HepG2 (cell line): ENCODE measurements around the gene STPG4. TPM values are rescaled to one million over a fixed set of nuclear protein-coding genes. Genes with fewer than 3 reads are reported as not detected.
A peak's percentile ranks its signal among the peaks of the same experiment; 100 is the strongest.

Experiments
- NKX3-1 ChIP-seq: sonication (generic); formaldehyde crosslinking; IDR thresholded peaks from 2 replicates; pipeline ENCODE4 v1.5.0; 2020; ENCODE audit warnings: missing genetic modification reagents
- SAP130 ChIP-seq: IDR thresholded peaks from 2 replicates; pipeline ENCODE4 v1.6.1; 2016; ENCODE audit warnings: low read depth
- TMF1 ChIP-seq: sonication (generic); formaldehyde crosslinking; IDR thresholded peaks from 2 replicates; pipeline ENCODE4 v1.8.1; 2022; ENCODE audit warnings: low read depth, missing genetic modification reagents
- polyA plus RNA-seq, 8 experiments: library from polyadenylated mRNA; depleted of rRNA in 3 of 8; stranded (reverse) in 7 of 8; unstranded in 1 of 8; fragments of >200 nt; fragmentation: Illumina TruSeq in 4 of 8; extraction: Trizol in 4 of 8; gene quantifications; 2 replicates each; pipeline versions ENCODE4 v1.2.1 to v1.2.3, GENCODE V29; 2011 to 2016; ENCODE audit warnings: low read depth in 4 of 8, missing spikeins in 1 of 8, mixed read lengths in 1 of 8; ENCODE audit not compliant: insufficient read depth in 1 of 8
- total RNA-seq, 5 experiments: library from RNA; depleted of rRNA; stranded (reverse); fragments of >200 nt; fragmentation: Illumina TruSeq; extraction: Trizol; gene quantifications; 2 replicates each; pipeline ENCODE4 v1.2.3, GENCODE V29; 2016; ENCODE audit warnings: low read depth in 1 of 5
- TF ChIP-seq, protein P1 (sequence below): sonication (generic); formaldehyde crosslinking; IDR thresholded peaks from 2 replicates; pipeline ENCODE4 v1.4.0; 2020; ENCODE audit warnings: missing genetic modification reagents
- TF ChIP-seq, protein P2 (sequence below): sonication (generic); formaldehyde crosslinking; IDR thresholded peaks from 2 replicates; pipeline ENCODE4 v1.5.0; 2020; ENCODE audit warnings: mild to moderate bottlenecking, missing genetic modification reagents
- TF ChIP-seq, protein P3 (sequence below): sonication (generic); formaldehyde crosslinking; IDR thresholded peaks from 2 replicates; pipeline ENCODE4 v1.5.1; 2020; ENCODE audit warnings: mild to moderate bottlenecking, missing genetic modification reagents

Gene STPG4
- total and polyA plus RNA-seq, 2 of the 13 experiments (the other 11 are each of a cell fraction or from before 2014, with no cell fraction given), result 0.11 to 0.15 TPM

DNA sequence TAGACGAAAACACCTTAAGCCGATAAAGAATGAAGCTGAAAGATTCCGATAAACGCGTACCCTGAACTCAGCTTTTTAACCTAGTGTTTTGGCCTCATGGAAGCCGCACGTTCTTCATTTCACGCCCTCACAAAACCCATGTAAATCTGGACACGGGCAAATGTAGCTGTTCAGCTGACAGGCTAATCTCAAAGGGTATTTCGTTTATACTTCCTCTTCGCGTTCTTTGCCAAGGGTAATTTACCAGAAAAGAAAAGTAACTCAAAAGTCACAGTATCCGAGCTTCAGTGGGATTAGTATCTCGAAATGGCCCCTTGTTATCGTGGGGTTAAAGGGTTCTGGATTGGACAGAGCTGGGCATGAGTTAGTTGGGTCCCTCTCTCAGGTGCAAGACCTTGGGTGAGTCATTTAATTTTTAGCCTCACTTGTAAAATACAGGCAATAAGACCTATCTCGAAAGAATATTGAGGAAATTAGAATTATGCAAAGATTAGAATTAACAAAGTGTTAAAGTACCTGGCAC is 22.0 kb upstream of the STPG4 start (continued):
- TF ChIP-seq, protein P1, sequence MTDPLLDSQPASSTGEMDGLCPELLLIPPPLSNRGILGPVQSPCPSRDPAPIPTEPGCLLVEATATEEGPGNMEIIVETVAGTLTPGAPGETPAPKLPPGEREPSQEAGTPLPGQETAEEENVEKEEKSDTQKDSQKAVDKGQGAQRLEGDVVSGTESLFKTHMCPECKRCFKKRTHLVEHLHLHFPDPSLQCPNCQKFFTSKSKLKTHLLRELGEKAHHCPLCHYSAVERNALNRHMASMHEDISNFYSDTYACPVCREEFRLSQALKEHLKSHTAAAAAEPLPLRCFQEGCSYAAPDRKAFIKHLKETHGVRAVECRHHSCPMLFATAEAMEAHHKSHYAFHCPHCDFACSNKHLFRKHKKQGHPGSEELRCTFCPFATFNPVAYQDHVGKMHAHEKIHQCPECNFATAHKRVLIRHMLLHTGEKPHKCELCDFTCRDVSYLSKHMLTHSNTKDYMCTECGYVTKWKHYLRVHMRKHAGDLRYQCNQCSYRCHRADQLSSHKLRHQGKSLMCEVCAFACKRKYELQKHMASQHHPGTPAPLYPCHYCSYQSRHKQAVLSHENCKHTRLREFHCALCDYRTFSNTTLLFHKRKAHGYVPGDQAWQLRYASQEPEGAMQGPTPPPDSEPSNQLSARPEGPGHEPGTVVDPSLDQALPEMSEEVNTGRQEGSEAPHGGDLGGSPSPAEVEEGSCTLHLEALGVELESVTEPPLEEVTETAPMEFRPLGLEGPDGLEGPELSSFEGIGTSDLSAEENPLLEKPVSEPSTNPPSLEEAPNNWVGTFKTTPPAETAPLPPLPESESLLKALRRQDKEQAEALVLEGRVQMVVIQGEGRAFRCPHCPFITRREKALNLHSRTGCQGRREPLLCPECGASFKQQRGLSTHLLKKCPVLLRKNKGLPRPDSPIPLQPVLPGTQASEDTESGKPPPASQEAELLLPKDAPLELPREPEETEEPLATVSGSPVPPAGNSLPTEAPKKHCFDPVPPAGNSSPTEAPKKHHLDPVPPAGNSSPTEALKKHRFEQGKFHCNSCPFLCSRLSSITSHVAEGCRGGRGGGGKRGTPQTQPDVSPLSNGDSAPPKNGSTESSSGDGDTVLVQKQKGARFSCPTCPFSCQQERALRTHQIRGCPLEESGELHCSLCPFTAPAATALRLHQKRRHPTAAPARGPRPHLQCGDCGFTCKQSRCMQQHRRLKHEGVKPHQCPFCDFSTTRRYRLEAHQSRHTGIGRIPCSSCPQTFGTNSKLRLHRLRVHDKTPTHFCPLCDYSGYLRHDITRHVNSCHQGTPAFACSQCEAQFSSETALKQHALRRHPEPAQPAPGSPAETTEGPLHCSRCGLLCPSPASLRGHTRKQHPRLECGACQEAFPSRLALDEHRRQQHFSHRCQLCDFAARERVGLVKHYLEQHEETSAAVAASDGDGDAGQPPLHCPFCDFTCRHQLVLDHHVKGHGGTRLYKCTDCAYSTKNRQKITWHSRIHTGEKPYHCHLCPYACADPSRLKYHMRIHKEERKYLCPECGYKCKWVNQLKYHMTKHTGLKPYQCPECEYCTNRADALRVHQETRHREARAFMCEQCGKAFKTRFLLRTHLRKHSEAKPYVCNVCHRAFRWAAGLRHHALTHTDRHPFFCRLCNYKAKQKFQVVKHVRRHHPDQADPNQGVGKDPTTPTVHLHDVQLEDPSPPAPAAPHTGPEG (CRISPR knock-in tag), result peak; percentile 10; the same call in 1 of the 2 replicates
- TF ChIP-seq, protein P2, sequence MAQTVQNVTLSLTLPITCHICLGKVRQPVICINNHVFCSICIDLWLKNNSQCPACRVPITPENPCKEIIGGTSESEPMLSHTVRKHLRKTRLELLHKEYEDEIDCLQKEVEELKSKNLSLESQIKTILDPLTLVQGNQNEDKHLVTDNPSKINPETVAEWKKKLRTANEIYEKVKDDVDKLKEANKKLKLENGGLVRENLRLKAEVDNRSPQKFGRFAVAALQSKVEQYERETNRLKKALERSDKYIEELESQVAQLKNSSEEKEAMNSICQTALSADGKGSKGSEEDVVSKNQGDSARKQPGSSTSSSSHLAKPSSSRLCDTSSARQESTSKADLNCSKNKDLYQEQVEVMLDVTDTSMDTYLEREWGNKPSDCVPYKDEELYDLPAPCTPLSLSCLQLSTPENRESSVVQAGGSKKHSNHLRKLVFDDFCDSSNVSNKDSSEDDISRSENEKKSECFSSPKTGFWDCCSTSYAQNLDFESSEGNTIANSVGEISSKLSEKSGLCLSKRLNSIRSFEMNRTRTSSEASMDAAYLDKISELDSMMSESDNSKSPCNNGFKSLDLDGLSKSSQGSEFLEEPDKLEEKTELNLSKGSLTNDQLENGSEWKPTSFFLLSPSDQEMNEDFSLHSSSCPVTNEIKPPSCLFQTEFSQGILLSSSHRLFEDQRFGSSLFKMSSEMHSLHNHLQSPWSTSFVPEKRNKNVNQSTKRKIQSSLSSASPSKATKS (CRISPR knock-in tag), result peak; percentile 3; the same call in 1 of the 2 replicates
- peak; percentile 89; the same call in 1 of the 2 replicates for TF ChIP-seq NKX3-1 (CRISPR knock-in tag)
- 0 out of 2 replicates have a peak, but pooled peaks have one; percentile 15 for TF ChIP-seq TMF1 (CRISPR knock-in tag)
- TF ChIP-seq, protein P3, sequence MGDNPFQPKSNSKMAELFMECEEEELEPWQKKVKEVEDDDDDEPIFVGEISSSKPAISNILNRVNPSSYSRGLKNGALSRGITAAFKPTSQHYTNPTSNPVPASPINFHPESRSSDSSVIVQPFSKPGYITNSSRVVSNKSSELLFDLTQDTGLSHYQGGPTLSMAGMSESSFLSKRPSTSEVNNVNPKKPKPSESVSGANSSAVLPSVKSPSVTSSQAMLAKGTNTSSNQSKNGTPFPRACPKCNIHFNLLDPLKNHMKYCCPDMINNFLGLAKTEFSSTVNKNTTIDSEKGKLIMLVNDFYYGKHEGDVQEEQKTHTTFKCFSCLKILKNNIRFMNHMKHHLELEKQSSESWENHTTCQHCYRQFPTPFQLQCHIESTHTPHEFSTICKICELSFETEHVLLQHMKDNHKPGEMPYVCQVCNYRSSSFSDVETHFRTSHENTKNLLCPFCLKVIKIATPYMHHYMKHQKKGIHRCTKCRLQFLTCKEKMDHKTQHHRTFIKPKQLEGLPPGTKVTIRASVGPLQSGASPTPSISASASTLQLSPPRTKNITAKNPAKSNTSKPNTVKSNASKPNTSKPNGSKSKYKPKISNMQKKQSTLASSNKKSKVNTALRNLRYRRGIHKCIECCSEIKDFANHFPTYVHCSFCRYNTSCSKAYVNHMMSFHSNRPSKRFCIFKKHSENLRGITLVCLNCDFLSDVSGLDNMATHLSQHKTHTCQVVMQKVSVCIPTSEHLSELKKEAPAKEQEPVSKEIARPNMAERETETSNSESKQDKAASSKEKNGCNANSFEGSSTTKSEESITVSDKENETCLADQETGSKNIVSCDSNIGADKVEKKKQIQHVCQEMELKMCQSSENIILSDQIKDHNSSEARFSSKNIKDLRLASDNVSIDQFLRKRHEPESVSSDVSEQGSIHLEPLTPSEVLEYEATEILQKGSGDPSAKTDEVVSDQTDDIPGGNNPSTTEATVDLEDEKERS (CRISPR knock-in tag), result 0 out of 2 replicates have a peak, but pooled peaks have one; percentile 5
- TF ChIP-seq SAP130 (CRISPR knock-in tag), result no peak
